Measurements from ENCODE around the gene WHAMM.
A peak's percentile ranks its signal among the peaks of the same experiment; 100 is the strongest.

Gene WHAMM

GRCh38 chr15:82833362-82833682 lies 23.9 kb downstream of the WHAMM start:
- in situ Hi-C loops (cut with MboI; ENCODE audit: low sequenced_read_pairs, unreplicated experiment), result no loop called here
- DNase-seq (ENCODE audit: low spot score), result peak; percentile 22
- no peak for TF ChIP-seq CTCF (IDR thresholded peaks at IDR 0.05; ENCODE audit: borderline replicate concordance, control extremely low read depth, extremely low read depth, insufficient read depth, missing control alignments)

GRCh38 chr15:82835391-82835917 lies 26.0 kb downstream of the WHAMM start:
- no peak for DNase-seq (ENCODE audit: low spot score)
- TF ChIP-seq CTCF (IDR thresholded peaks at IDR 0.05; ENCODE audit: borderline replicate concordance, control extremely low read depth, extremely low read depth, insufficient read depth, missing control alignments), result no peak
- in situ Hi-C loops (cut with MboI; ENCODE audit: low sequenced_read_pairs, unreplicated experiment), result no loop called here

GRCh38 chr15:82838096-82838735 lies 28.8 kb downstream of the WHAMM start:
- in situ Hi-C loops (cut with MboI; ENCODE audit: low sequenced_read_pairs, unreplicated experiment), result no loop called here
- no peak for TF ChIP-seq CTCF (IDR thresholded peaks at IDR 0.05; ENCODE audit: borderline replicate concordance, control extremely low read depth, extremely low read depth, insufficient read depth, missing control alignments)

GRCh38 chr15:82839136-82839535 lies 29.7 kb downstream of the WHAMM start:
- in situ Hi-C loops (cut with MboI; ENCODE audit: low sequenced_read_pairs, unreplicated experiment), result no loop called here
- DNase-seq (ENCODE audit: low spot score), result no peak

More at GRCh38 chr15:82838096-82838735, 28.8 kb downstream of the WHAMM start:
- DNase-seq (ENCODE audit: low spot score), result no peak

GRCh38 chr15:82840166-82840565 lies 30.7 kb downstream of the WHAMM start:
- no peak for DNase-seq (ENCODE audit: low spot score)
- TF ChIP-seq CTCF (IDR thresholded peaks at IDR 0.05; ENCODE audit: borderline replicate concordance, control extremely low read depth, extremely low read depth, insufficient read depth, missing control alignments), result no peak
- in situ Hi-C loops (cut with MboI; ENCODE audit: low sequenced_read_pairs, unreplicated experiment), result no loop called here

More at GRCh38 chr15:82839136-82839535, 29.7 kb downstream of the WHAMM start:
- no peak for TF ChIP-seq CTCF (IDR thresholded peaks at IDR 0.05; ENCODE audit: borderline replicate concordance, control extremely low read depth, extremely low read depth, insufficient read depth, missing control alignments)

- DNase-seq (ENCODE audit: low spot score), result no peak
These were observed 34.1 kb downstream of the WHAMM start for GRCh38 chr15:82843566-82843965.

More at GRCh38 chr15:82843566-82843965, 34.1 kb downstream of the WHAMM start:
- TF ChIP-seq CTCF (IDR thresholded peaks at IDR 0.05; ENCODE audit: borderline replicate concordance, control extremely low read depth, extremely low read depth, insufficient read depth, missing control alignments), result no peak
- in situ Hi-C loops (cut with MboI; ENCODE audit: low sequenced_read_pairs, unreplicated experiment), result no loop called here

All from GM13976 (cell line).